Measurements from ENCODE around the gene BTG4.

The BTG4 gene

DNA sequence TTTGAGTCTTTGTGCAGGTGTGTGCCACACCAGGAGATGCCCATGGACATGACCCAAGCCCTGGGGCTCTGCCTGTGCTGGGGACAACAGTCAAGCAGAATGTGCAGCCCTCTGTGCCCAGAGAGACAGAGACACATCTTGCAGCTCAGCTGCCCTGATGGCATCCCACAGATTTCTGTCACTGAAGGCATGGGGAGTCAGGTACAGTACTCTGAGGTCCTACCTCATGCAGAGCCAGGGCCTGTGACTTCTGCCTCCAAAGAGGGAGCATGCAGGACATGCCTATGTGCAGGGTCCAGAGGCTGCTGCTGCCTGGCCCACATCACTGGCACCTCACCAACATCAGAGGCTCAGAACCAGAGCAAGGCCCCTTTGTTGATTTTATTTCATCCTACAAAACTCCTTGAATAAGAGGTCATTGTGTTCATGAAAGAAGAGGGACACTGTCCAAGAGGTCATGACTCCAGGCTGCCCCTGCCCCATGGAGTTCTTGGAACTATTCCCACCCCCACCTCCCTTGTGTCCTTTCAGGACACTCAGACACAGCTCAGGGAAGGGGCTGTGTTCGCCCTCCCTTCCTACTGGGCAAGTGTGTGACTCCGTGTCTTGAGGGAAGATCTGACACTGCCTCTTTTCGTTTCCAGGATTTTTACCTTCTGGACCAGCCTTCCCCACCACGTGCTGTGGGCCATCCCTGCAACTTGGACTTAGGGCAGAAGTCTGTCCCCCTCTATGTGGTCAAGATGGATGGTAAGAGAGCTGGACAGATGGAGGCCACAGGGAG, 62.3 kb downstream of the BTG4 start:
- no peak overlapping the region for H3K4me3 ChIP-seq (replicated peaks; ENCODE audit: low read depth, low read length)
- no peak for DNase-seq (ENCODE audit: extremely low read depth, low read depth)
- TF ChIP-seq, protein P1, sequence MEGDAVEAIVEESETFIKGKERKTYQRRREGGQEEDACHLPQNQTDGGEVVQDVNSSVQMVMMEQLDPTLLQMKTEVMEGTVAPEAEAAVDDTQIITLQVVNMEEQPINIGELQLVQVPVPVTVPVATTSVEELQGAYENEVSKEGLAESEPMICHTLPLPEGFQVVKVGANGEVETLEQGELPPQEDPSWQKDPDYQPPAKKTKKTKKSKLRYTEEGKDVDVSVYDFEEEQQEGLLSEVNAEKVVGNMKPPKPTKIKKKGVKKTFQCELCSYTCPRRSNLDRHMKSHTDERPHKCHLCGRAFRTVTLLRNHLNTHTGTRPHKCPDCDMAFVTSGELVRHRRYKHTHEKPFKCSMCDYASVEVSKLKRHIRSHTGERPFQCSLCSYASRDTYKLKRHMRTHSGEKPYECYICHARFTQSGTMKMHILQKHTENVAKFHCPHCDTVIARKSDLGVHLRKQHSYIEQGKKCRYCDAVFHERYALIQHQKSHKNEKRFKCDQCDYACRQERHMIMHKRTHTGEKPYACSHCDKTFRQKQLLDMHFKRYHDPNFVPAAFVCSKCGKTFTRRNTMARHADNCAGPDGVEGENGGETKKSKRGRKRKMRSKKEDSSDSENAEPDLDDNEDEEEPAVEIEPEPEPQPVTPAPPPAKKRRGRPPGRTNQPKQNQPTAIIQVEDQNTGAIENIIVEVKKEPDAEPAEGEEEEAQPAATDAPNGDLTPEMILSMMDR (IDR thresholded peaks at IDR 0.05; ENCODE audit: low read depth, low read length, missing control alignments) = no peak

DNA sequence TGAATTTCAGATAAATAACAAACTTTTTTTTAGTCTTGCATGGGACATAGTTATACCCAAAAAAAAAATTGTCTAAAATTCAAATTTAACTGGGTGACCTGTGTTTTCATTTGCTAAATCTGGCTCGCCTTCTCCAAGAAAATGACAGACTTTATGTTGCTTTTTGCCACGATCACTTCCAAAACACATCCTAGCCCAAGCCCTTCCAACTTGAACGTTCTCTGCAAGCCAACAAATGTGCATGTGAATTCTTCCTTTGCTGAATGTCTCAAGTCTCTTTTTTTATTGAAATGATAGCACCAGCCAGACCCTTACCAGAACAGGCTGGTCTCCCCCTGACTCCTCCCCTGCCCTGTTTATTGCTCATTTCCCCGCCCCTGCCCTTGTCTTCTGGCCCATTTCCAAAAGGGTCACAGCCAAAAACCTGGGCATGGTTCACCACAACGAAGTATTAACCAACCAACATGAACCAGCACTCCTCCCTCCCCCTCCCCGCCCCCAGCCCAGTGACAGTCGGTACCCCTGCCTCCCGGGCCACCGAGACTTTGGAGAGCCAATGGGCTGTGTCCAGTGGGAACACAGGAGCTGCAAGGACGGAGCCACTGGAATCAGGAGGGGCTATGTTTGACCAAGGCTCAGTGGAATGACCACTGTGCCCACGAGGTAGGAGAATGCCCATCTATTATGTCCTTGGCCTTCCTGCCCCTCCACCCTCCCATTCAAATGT, 63.2 kb downstream of the BTG4 start:
- TF ChIP-seq, protein P1 (IDR thresholded peaks at IDR 0.05; ENCODE audit: low read depth, low read length, missing control alignments) = no peak
- DNase-seq (ENCODE audit: extremely low read depth, low read depth) = no peak

DNA sequence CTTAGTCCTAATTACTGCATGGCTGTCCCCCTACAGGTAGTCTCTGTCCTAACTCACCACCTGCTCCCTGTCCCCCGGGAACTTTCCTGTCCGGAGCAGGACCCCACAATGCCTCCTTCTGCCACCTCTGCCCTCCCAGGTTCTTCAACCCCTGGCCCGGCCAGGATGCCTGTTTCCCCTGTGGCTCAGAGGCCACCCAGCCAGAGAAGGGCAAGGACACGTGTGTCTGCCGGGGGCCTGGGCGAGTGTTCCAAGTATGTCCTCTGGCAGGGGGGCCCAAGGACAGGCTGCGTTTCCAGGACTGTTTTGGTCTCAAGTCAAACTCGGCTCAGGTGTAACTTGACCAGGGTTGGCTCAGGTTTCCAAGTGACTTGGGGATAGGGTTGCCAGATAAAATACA, 63.8 kb downstream of the BTG4 start:
- TF ChIP-seq, protein P1 (IDR thresholded peaks at IDR 0.05; ENCODE audit: low read depth, low read length, missing control alignments) = no peak
- no peak overlapping the region for H3K4me3 ChIP-seq (replicated peaks; ENCODE audit: low read depth, low read length)
- no peak for DNase-seq (ENCODE audit: extremely low read depth, low read depth)

More for the DNA sequence above, 63.2 kb downstream of the BTG4 start:
- H3K4me3 ChIP-seq (replicated peaks; ENCODE audit: low read depth, low read length) = no peak overlapping the region

DNA sequence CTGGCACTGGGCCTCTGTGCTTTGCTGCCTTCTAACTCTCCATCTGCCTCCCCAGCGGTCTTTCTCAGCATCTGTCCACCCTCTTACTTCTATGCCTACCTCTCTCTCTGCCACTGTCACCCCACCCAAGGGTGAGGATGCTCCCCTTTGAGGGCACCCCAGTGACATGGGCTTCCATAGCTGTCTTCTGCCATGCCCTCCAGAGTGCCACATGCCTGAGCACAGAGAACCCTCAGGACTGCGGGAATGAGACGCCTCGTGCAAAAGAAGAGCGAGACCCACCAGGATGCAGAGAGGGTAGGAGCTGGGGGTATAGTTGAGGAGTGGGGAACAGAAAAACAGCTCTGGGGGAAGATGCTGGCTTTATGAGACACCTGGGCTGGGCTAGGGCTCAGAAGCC, 64.3 kb downstream of the BTG4 start:
- TF ChIP-seq, protein P1 (IDR thresholded peaks at IDR 0.05; ENCODE audit: low read depth, low read length, missing control alignments) = no peak
- no peak overlapping the region for H3K4me3 ChIP-seq (replicated peaks; ENCODE audit: low read depth, low read length)
- DNase-seq (ENCODE audit: extremely low read depth, low read depth) = no peak

DNA sequence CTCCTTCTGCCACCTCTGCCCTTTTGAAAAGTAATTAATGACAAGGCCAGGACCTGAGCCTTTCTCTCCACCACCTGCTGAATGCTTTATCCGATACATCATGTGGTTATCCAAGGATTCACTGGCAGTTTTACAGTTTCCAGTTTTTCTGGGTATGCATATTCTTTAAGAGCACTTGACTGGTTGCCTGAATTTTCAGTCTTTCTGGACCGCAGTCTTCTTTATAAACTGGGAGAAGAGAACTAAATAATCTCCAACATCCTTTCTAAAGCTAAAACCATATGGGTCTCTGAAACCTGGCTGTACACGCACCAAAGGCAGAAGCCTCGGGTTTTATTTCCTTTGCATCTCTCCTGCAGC, 65.1 kb downstream of the BTG4 start:
- TF ChIP-seq, protein P1 (IDR thresholded peaks at IDR 0.05; ENCODE audit: low read depth, low read length, missing control alignments) = no peak
- H3K4me3 ChIP-seq (replicated peaks; ENCODE audit: low read depth, low read length) = no peak overlapping the region
- DNase-seq (ENCODE audit: extremely low read depth, low read depth) = no peak

DNA sequence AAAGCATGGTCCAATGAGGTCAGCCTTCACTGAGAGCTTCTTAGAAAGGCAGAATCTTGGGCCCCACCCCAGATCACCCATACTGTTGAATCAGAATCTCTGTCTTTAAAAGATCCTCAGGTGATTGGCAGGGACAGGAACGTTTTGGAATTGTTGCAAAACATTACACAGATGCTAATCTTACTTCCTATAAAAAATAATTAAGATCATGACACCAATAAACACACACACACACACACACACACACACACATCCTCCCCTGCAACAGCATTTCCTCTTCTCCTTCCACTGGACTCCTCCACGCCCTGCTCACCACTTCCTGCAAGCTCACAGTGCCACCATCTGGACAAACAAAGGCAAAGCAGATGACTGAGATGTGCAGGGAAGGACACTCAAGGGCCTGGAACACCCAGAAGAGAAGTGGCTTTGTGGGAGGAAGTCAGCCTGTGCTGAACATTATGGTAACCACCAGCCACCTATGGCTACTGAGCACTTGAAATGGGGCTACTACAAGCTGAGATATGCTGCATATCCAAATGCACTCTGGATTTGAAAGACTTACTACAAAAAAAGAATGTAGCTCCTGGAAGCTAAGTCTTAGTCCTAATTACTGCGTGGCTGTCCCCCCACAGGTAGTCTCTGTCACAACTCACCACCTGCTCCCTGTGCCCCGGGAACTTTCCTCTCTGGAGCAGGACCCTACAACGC, 65.6 kb downstream of the BTG4 start:
- peak; percentile 88 for DNase-seq (ENCODE audit: extremely low read depth, low read depth)
- no peak overlapping the region for H3K4me3 ChIP-seq (replicated peaks; ENCODE audit: low read depth, low read length)
- TF ChIP-seq, protein P1 (IDR thresholded peaks at IDR 0.05; ENCODE audit: low read depth, low read length, missing control alignments) = peak; percentile 88

All from HFF-Myc (cell line).